SK-N-SH (cell line): ENCODE measurements around the gene FRMD8.

Source experiments
- CTCF ChIP-seq: fragments of 200-600 bp; sonication (generic); IDR thresholded peaks from 2 replicates; pipeline ENCODE4 v1.6.1; 2017; ENCODE audit warnings: antibody characterized with exemption, mild to moderate bottlenecking, moderate library complexity
- EZH2phosphoT487 ChIP-seq: fragments of 200-600 bp; sonication (generic); IDR thresholded peaks from 2 replicates; pipeline ENCODE4 v1.6.1; 2017; ENCODE audit warnings: low read depth, mixed run types, mild to moderate bottlenecking, antibody characterized with exemption, moderate library complexity, borderline replicate concordance
- POLR2AphosphoS5 ChIP-seq: IDR thresholded peaks from 2 replicates; pipeline ENCODE4 v1.6.1; 2012; ENCODE audit warnings: low read depth, low read length
- RFX5 ChIP-seq: IDR thresholded peaks from 2 replicates; pipeline ENCODE4 v1.6.1; 2012; ENCODE audit warnings: mild to moderate bottlenecking, improper control_type of control experiment, low read length
- RXRA ChIP-seq: IDR thresholded peaks from 2 replicates; pipeline ENCODE4 v1.4.0; 2012; ENCODE audit warnings: low read depth, mild to moderate bottlenecking, borderline replicate concordance
- TAF1 ChIP-seq: IDR thresholded peaks from 2 replicates; pipeline ENCODE4 v1.6.1; 2012; ENCODE audit warnings: low read depth, mild to moderate bottlenecking, low read length, moderate library complexity, borderline replicate concordance
- TF ChIP-seq, protein P1 (sequence below): IDR thresholded peaks from 2 replicates; pipeline ENCODE4 v1.6.1; 2012; ENCODE audit warnings: mild to moderate bottlenecking, low read depth, low read length, moderate library complexity

DNA sequence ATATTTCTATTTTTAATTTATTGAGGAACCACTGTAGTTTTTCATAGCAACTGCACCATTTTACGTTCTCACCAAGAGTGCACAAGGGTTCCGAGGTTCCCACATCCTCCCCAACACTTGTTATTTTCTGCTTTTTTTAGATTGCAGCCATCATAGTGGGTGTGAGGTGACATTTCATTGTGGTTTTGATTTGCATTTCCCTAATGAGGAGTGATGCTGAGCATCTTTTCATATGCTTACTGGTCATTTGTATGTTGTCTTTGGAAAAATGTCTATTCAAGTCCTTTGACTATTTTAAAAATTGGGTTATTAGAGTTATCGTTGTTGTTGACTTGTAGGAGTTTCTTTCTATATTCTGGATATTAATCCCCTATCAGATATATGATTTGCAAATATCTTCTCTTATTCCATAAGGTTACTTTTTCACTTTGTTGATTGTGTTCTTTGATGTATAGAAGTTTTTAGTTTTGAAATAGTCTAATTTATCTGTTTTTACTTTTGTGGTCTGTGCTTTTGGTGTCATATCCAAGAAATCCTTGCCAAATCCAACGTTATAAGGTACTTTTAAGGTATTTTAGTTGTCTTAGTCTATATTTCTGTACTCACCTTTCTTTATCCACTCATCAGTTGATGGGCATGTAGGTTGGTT is 45.1 kb downstream of the FRMD8 start:
- no peak for TF ChIP-seq CTCF
- TF ChIP-seq RFX5: no peak
- TF ChIP-seq POLR2AphosphoS5: peak; percentile 21
- no peak for TF ChIP-seq EZH2phosphoT487
- no peak for TF ChIP-seq TAF1
- TF ChIP-seq RXRA: no peak
- TF ChIP-seq, protein P1, sequence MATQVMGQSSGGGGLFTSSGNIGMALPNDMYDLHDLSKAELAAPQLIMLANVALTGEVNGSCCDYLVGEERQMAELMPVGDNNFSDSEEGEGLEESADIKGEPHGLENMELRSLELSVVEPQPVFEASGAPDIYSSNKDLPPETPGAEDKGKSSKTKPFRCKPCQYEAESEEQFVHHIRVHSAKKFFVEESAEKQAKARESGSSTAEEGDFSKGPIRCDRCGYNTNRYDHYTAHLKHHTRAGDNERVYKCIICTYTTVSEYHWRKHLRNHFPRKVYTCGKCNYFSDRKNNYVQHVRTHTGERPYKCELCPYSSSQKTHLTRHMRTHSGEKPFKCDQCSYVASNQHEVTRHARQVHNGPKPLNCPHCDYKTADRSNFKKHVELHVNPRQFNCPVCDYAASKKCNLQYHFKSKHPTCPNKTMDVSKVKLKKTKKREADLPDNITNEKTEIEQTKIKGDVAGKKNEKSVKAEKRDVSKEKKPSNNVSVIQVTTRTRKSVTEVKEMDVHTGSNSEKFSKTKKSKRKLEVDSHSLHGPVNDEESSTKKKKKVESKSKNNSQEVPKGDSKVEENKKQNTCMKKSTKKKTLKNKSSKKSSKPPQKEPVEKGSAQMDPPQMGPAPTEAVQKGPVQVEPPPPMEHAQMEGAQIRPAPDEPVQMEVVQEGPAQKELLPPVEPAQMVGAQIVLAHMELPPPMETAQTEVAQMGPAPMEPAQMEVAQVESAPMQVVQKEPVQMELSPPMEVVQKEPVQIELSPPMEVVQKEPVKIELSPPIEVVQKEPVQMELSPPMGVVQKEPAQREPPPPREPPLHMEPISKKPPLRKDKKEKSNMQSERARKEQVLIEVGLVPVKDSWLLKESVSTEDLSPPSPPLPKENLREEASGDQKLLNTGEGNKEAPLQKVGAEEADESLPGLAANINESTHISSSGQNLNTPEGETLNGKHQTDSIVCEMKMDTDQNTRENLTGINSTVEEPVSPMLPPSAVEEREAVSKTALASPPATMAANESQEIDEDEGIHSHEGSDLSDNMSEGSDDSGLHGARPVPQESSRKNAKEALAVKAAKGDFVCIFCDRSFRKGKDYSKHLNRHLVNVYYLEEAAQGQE: no peak
